ENCODE data around the gene LYAR.

DNA sequence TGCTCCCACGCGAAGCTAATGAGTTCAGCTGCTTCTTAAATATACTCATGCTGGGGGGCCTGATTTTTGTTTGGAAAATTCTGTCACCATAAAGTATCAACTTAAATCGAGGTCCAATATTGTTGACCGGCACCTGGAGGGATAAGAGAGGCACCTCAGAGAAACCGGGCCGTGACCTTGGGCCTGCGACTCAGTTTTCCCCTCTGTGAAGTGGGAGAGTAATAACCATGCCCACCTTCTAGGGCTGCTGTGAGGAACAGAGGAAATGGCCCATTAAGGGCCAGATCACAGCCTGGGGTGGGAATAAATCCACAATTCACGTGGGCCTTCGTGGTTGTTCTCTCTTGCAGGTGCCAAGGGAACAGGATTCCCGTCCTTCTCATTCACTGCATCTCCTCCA is 39.5 kb upstream of the LYAR start:
- TF ChIP-seq RAD21 (IDR thresholded peaks at IDR 0.05; ENCODE audit: low read depth), result no peak
- TF ChIP-seq, protein P1, sequence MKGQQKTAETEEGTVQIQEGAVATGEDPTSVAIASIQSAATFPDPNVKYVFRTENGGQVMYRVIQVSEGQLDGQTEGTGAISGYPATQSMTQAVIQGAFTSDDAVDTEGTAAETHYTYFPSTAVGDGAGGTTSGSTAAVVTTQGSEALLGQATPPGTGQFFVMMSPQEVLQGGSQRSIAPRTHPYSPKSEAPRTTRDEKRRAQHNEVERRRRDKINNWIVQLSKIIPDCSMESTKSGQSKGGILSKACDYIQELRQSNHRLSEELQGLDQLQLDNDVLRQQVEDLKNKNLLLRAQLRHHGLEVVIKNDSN (IDR thresholded peaks at IDR 0.05), result no peak
- TF ChIP-seq NFIC (IDR thresholded peaks at IDR 0.05), result no peak
- TF ChIP-seq CREB1 (IDR thresholded peaks at IDR 0.05; ENCODE audit: low read depth), result no peak
- TF ChIP-seq CEBPB (IDR thresholded peaks at IDR 0.05), result no peak
- TF ChIP-seq ZBTB7A (IDR thresholded peaks at IDR 0.05; ENCODE audit: low read depth), result no peak
- TF ChIP-seq, protein P2, sequence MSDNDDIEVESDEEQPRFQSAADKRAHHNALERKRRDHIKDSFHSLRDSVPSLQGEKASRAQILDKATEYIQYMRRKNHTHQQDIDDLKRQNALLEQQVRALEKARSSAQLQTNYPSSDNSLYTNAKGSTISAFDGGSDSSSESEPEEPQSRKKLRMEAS (IDR thresholded peaks at IDR 0.05), result no peak
- TF ChIP-seq, protein P3, sequence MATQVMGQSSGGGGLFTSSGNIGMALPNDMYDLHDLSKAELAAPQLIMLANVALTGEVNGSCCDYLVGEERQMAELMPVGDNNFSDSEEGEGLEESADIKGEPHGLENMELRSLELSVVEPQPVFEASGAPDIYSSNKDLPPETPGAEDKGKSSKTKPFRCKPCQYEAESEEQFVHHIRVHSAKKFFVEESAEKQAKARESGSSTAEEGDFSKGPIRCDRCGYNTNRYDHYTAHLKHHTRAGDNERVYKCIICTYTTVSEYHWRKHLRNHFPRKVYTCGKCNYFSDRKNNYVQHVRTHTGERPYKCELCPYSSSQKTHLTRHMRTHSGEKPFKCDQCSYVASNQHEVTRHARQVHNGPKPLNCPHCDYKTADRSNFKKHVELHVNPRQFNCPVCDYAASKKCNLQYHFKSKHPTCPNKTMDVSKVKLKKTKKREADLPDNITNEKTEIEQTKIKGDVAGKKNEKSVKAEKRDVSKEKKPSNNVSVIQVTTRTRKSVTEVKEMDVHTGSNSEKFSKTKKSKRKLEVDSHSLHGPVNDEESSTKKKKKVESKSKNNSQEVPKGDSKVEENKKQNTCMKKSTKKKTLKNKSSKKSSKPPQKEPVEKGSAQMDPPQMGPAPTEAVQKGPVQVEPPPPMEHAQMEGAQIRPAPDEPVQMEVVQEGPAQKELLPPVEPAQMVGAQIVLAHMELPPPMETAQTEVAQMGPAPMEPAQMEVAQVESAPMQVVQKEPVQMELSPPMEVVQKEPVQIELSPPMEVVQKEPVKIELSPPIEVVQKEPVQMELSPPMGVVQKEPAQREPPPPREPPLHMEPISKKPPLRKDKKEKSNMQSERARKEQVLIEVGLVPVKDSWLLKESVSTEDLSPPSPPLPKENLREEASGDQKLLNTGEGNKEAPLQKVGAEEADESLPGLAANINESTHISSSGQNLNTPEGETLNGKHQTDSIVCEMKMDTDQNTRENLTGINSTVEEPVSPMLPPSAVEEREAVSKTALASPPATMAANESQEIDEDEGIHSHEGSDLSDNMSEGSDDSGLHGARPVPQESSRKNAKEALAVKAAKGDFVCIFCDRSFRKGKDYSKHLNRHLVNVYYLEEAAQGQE (IDR thresholded peaks at IDR 0.05; ENCODE audit: low read depth), result no peak
- no peak for TF ChIP-seq EP300 (IDR thresholded peaks at IDR 0.05; ENCODE audit: borderline replicate concordance)
- no peak for TF ChIP-seq YY1 (IDR thresholded peaks at IDR 0.05; ENCODE audit: low read depth)
- TF ChIP-seq TAF1 (IDR thresholded peaks at IDR 0.05; ENCODE audit: low read depth), result no peak
- TF ChIP-seq FOXM1 (IDR thresholded peaks at IDR 0.05; ENCODE audit: borderline replicate concordance, low read depth), result no peak
